Adrenal gland (tissue), 5 donors: ENCODE data around the gene NR1D2.

Experiments
- CTCF ChIP-seq, 6 experiments: fragments of 450-650 bp in 4 of 6; fragments of 200-600 bp in 2 of 6; sonication (generic) in 1 of 6; IDR thresholded peaks; 1 replicate in 5 of 6; 2 replicates in 1 of 6; pipeline versions ENCODE4 v1.5.1 to v1.8.0; 2016 to 2021; ENCODE audit warnings: antibody characterized with exemption in 6 of 6, mild to moderate bottlenecking in 2 of 6, moderate library complexity in 1 of 6
- POLR2A ChIP-seq, 2 donors: fragments of 450-650 bp; IDR thresholded peaks; one replicate each; pipeline ENCODE4 v1.6.1; 2017; ENCODE audit warnings: antibody characterized with exemption in 2 of 2, mild to moderate bottlenecking in 2 of 2, moderate library complexity in 1 of 2
- donor health status: DM: no; HTN: no; CAD: no.

- TF ChIP-seq POLR2A (IDR thresholded peaks at IDR 0.05): no peak
- TF ChIP-seq CTCF (IDR thresholded peaks at IDR 0.05): no peak
Observed at GRCh38 chr3:23991306-23991682, 46.2 kb downstream of the NR1D2 start.
